Activated T-cell treated with anti-CD3 and anti-CD28 coated beads for 1 hour (primary cell): ENCODE measurements around the gene ZBTB22.
"Not testable (repeated sequence)": the region's sequence is repeated elsewhere in the genome, so short reads cannot be mapped to it uniquely, and the experiment has no call there.

Experiments used
- DNase-seq: peaks from one replicate; pipeline ENCODE4 v3.0.0-alpha.2; 2020; ENCODE audit warnings: low read depth

ZBTB22 gene

DNA sequence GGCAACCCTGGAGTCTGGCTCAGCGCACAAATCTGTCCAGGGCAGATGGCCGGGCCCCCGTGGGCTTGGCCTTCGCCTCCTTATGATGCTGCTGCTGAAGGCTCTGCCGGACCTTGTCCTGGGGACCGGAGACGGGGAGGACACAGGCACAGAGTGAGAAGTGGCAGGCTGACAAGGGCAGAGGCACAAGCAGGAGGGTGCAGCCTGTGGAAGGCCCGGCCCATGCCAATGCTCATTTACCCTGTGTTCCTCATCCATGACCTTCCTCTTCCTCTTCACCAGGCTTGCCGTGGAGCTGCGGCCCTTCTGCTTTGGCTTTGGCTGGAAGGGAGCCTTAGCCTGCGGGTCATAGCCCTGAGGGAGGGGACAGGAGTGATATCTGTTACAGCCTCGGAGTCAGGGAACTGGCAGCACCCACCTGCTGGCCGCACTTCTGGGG lies 38.3 kb downstream of the ZBTB22 start:
- DNase-seq, result no peak

DNA sequence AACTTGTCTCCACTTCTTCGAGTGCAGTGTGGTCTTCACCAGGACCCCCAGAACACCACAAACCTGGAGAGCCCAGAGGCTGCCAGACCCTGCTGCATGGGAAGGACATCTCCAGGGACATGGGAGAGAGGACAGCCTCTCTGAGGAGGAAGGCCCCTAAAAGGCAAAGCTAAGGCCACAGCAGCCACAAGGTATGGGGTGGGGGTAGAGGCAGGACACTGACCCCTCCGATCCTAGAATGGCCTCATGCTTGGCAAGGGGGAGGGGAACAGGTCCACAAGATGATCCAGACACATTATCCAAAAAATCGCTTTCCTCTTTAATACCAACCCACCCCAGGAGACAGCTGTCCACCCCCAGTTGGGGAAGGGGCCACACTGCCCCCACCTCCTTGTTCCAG lies 38.7 kb downstream of the ZBTB22 start:
- no peak for DNase-seq

DNA sequence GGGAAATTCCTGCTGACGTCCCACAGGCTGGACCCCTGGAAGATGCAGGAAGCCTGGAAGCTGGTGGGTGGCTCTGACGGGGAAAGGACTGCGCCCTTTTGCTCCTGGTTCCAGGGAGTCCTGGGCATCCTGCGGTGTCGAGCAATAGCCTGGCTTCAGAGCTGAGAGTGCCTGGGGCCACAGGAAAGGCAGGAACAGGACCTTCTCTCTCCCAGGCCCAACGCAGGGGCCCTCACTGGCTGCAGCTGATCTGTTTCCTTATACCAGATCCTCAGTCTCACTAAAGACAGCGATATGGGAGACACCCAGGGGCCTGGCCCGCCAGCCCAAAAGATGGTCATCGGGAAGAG lies 39.2 kb downstream of the ZBTB22 start:
- no peak for DNase-seq

DNA sequence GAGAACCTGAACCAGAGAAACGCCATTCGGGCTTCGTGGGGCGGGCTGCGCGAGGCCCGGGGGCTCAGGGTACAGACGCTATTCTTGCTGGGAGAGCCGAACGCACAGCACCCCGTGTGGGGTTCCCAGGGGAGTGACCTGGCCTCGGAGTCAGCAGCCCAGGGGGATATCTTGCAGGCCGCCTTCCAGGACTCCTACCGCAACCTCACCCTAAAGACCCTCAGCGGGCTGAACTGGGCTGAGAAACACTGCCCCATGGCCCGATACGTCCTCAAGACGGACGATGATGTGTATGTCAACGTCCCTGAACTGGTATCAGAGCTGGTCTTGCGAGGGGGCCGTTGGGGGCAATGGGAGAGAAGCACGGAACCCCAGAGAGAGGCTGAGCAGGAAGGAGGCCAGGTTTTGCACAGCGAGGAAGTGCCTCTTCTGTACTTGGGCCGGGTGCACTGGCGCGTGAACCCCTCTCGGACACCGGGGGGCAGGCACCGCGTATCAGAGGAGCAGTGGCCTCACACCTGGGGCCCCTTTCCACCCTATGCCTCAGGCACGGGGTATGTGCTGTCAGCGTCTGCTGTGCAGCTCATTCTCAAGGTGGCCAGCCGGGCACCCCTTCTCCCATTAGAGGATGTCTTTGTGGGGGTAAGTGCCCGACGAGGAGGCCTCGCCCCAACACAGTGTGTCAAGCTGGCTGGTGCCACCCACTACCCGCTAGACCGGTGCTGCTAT lies 39.7 kb downstream of the ZBTB22 start:
- no peak for DNase-seq

DNA sequence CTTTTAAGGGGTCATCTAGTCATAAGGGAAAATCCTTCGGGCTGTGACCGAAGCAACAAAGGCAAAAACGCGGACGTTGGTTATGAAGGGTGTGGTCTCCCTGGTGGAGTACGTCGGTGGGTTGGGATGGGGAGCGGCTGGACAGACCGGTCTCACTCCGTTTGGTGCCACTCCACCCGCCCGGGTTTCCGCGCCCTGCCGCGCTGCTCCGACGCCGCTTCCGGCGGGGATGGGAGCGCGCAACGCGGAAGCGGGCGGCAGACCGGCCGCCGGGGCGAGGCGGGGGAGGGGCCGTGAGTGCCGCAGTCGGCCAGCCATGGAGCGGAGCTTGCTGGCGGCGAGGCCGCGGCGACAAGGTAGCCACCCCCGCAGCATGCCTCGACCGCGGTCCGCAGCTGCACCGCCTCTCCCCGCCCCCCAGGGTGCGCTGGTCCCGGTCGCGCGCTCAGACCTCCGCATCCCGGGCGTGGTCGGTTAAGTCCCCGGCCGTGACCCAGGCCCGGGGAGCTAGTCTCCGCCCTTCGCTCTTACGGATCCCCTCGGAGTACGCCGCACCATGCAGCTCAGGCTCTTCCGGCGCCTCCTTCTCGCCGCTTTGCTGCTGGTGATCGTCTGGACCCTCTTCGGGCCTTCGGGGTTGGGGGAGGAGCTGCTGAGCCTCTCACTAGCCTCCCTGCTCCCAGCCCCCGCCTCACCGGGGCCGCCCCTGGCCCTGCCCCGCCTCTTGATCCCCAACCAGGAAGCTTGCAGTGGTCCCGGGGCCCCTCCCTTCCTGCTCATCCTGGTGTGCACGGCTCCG lies 40.5 kb downstream of the ZBTB22 start, which contains the start of gene B3GALT4:
TSS of gene B3GALT4 (plus strand) at position 260 of the 799 bp plus-strand sequence. CDS start at position 557, 297 bp downstream.
- peak; percentile 49 for DNase-seq

DNA sequence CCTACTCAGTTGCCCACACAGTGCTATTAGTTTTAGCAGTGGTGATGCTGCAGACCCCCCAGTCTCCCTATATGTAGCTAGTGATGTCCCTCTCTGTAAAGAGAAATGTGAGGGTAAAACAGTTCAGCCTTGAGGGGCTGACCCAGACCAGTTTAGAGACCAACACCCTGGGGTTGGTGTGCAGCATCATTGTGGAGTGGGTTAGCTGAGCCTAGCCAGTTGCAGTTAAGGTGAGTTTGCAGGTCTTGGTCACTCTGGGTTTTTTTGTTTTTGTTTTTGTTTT lies 41.0 kb downstream of the ZBTB22 start:
- DNase-seq, result no peak

DNA sequence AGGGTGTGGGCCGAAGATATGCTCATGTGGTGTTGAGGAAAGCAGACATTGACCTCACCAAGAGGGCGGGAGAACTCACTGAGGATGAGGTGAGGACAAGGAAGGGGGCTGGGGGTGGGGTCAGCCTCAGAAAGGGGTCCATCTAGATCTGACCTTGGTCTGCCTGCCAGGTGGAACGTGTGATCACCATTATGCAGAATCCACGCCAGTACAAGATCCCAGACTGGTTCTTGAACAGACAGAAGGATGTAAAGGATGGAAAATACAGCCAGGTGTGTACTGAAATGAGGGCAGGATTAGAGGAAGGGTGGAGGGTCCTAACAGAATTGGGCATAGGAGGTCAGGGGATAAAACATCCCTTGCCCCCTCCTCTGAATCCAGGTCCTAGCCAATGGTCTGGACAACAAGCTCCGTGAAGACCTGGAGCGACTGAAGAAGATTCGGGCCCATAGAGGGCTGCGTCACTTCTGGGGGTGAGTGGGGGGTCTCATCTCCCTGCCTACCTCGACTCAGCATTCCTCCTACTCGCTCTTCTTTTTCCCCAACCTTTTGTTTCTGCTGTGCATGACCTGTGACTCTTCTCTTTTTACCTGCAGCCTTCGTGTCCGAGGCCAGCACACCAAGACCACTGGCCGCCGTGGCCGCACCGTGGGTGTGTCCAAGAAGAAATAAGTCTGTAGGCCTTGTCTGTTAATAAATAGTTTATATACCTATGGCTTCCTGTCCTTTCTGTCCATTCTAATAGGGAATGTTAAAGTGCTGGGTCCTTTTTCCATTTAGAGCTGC lies 41.6 kb downstream of the ZBTB22 start:
- DNase-seq, result not testable (repeated sequence)

DNA sequence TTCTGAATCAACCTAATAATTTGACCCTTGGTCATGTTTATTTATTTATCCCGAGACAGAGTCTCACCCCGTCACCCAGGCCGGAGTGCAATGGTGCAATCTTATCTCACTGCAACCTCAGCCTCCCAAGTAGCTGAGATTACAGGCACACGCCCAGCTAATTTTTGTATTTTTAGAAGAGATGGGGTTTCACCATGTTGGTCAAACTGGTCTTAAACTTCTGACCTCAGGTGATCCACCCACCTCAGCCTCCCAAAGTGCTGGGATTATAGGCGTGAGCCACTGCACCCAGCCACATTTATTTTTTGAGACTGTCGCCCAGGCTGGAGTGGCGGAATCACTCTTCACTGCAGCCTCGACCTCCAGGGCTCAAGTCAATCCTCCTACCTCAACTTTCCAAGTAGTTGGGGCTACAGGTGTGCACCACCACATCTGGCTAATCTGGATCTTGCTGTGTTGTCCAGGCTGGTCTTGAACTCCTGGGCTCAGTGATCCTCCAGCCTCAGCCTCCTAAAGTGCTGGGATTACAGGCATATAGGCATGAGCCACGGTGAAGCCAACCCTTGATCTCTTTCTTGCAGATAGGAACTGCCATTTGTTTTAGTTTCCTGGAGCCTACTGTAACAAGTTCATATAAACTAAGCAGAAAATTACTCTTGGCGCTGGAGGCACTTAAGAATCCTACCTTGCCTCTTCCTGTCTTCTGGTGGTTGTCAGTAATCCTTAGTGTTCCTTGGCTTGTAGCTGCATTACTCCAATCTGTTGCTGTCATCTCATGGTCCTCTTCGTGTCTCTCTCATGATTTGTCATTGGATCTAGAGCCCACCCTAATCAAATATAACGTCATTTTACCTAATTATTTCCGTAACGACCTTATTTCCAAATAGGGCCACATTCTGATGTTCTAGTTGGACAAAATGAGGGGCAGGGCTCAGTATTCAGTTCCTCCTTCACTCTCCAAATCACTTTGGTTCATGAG lies 43.3 kb downstream of the ZBTB22 start:
- no peak for DNase-seq

DNA sequence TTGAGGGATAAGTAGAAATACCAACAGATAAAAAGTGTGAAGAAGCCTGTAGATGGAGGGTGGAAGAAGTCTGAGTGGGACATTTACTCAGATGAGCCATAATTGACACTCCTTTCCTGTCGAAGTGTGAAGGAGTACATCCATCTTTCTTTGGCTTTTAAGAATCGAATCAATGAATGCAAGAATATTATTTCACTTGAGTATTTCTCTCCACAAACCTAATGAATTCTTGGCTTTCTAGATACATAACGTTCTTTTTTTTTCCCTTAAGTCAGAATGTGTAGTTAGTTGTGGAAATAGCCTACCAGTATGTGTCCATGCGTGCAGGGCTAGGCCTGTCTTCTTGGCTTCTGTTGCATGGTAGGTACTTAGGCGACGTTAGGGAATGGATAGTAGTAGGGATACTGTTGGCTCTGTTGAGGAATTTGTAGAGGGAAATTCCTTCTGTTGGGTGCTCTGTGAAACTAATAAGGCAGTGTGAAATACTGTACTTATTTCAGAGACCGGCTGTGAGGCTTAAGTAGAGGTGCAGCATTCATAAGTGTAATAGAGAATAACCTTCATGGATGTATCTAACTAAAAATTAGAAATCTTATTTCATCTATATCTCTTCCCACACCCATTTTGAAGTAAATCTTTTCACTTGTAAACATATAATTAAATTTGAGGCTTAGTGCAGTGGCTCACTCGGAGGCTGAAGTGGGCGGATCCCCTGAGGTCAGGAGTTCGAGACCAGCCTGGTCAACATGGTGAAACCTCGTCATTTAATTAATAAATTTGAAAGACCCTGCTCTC lies 44.2 kb downstream of the ZBTB22 start:
- no peak for DNase-seq

DNA sequence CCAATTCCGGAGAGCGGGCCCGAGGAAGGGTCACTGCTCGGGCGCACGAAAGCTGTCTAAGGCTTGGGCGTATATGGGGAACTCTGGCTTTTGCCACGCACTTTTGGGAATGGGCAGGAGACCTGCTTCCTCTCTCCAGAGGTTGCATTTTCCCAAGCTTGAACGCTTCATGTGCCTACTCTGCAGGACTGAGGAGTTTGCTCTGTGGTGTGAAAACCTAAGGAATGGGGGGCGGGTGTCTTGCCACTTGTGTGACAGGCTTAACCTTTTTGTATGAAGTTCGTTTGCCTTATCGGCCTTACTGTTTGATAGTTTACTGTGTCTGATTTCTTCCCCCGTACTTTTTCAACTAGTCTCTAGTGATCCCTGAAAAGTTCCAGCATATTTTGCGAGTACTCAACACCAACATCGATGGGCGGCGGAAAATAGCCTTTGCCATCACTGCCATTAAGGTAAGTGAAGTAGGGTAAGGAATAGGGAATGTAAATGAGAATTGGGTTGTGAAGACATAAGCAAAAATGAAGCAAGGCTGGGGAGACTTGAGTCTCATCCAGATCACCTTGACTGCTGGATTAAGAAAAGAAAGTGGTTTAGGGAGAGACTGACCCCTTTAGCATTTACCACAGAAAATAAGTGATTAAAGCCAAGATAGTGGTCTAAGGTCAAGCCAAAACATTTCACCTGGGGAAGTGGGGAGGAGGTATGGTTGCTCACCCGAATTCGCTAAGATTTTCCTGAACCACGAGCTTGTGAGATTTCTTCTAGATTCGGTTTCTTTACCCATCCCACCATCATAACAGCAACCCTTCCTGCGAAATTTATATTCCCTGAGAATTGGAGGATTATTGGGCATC lies 45.0 kb downstream of the ZBTB22 start:
- no peak for DNase-seq

DNA sequence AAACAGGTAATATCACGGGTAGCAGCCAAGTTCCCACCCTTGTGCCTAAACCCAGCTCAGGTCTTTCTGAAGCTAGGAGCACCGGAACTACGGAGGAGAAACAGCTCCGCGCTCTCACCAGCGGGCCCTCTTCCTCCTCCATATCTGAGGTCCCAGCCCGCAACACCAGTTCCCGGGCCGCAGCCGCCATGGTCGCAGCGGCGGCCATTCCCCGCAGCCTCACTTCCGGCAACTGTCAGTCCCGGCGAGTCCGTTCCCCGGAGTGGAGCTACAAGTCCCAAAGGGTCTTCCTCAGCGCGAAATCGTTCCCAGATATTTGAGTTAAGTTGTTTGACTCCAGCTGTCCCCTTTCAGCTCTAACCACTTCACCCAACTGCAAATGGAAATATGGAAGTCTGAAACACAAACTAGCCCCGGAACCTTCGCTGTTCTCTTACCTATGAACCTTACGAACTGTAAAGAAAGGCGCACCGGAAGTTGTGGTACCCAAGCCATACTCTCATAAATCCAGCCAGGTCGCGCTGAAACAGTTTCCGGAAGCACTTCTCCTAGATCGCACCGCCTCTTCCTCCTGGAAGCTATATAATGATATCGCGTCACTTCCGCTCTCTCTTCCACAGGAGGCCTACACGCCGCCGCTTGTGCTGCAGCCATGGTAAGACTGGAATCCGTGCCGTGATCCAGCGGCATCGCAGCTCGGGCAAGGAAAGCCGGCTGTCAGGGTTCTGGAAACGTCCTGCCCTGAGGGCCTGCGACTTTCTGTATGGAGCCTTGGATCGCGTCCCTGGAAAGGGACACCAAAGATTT lies 45.9 kb downstream of the ZBTB22 start, which contains the start of the genes RPS18 and VPS52:
TSS of gene RPS18 (plus strand) at position 608 of the 807 bp plus-strand sequence. CDS start at position 653, 45 bp downstream.
TSS of gene VPS52 (minus strand) at position 409 of the 807 bp plus-strand sequence. CDS start at position 208, 201 bp downstream.
- DNase-seq, result peak; percentile 79

DNA sequence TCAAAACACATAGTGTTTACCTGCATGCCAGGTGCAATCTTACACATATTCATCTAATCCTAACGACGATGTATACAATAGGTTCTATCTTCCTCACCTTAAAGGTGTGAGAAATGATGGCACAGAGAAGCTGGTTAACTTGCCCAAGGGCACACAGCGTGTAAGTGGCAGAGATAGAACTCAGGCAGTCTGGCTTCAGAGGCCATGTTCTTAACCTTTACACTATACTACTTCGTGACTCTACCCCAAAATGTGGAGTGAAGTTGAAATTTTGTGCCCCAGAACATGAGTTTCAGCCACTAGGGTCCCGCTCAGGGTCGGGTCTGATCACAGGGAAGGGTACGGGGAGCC lies 46.5 kb downstream of the ZBTB22 start:
- no peak for DNase-seq
